ENCODE measurements around the gene IFRD1.

GRCh38 chr7:112433289-112433688, 17.0 kb upstream of the IFRD1 start:
- TF ChIP-seq CTCF (conservative IDR thresholded peaks at IDR 0.05; ENCODE audit: low read length), result no peak
- TF ChIP-seq EZH2phosphoT487 (IDR thresholded peaks at IDR 0.05; ENCODE audit: borderline replicate concordance), result 0 out of 2 replicates have a peak, but pooled peaks have one; percentile 33

All from Loucy (cell line).